Glomerular visceral epithelial cell (primary cell): ENCODE data around the gene ASPM.

Source experiments
- DNase-seq: peaks from one replicate; pipeline ENCODE4 v3.0.0-alpha.2; 2016; ENCODE audit errors: extremely low spot score

The ASPM gene

DNA sequence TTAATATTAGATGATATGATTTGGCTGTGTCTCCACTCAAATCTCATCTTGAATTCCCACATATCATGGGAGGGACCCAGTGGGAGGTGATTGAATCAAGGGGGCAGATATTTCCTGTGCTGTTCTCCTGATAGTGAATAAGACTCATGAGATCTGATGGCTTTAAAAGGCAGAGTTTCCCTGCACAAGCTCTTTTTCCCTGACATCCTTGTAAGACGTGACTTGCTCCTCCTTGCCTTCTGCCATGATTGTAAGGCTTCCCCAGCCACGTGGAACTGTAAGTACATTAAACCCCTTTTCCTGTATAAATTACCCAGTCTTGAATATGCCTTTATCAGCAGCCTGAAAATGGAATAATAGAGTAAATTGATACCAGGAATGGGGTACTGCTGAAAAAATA, 66.1 kb downstream of the ASPM start:
- no peak for DNase-seq

DNA sequence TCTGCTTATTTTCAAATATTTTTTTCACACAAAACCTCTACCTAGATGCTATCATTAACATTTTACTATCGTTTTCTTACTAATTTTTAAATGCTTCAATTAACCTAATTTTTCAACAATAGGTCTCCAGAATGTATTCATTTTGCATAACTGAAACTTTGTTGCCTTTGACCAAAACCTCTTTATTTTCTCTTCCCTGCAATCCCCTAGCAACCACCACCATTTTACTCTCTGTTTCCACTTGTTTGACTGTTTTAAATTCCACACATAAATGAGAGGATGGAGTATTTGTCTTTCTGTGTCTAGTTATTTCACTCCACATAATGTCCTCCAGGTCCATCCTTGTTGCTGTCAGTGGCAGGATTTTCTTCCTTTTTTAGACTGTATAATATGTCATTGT, 69.9 kb downstream of the ASPM start:
- DNase-seq: no peak

GRCh38 chr1:197073978-197074377, 72.5 kb downstream of the ASPM start:
- no peak for DNase-seq

DNA sequence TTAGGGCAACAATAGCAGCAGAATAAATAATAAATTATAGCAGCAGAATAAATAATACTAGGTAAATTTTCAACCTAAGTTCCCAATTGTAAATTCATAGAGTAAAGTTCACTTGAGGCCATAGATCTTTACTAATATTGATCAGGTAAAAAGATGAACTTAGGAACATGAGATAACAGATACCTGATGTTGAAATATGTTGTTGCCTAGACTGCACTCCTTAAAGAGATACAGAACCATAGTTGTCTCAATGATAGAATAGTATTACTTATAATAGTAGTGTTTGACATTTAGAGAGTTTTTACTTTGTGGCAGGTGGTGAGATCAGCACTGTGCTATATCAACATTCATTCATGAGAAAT, 79.0 kb downstream of the ASPM start:
- DNase-seq: no peak

DNA sequence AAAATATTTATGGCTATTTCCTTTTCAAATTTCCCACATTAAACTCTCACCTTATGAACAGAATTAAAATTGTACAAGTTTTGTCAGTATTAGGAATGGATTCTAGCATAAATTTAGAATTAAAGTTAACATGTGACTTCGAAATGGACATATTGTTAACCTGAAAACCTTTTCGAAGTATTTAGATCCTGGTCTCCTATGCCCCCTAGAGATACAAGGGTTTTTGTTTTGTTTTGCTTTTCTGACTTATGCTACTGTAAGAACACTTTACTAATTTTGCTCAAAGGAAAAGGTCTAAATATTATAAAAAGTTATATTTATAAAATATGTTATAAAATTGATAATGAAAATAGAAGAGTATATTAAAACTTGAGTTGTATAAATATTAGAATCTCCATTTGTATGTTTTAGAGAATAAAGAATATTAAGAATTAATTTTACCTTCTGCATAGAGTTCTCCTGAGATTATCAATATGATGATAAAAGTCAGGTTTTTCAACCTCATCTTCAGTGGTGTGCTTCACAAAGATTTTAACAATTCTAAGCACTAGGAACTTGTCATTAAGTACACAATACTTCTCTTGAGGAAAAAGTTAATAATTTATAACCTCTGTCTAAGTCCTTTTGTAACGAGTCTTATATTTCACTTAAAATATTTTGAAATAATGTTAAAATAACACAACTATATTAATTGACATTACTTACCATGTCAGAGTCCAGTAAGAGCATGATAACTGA, 79.6 kb downstream of the ASPM start, which contains the start of gene F13B:
TSS of gene F13B (minus strand) at position 542 of the 738 bp plus-strand sequence. CDS start at position 505, 37 bp downstream.
- DNase-seq: no peak

GRCh38 chr1:197066277-197066676, 80.2 kb downstream of the ASPM start:
- no peak for DNase-seq

DNA sequence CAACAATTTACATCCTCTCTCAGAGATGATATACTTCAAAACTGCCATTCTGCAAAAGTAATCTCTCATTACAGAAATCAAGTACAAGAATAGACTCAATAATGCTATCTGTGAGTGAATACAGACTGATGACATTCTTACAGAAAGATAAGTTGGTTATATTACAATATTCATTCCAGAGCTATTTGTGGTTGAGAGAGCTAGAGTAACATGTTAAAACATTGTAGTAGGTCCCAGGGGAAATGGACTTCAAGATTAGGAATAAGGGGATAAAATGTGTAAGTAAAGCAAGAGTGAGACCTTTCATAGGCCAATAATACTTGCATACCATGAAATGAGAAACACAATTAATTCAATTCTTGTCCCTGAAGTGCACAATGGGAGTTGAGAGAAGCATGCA, 80.9 kb downstream of the ASPM start:
- no peak for DNase-seq

DNA sequence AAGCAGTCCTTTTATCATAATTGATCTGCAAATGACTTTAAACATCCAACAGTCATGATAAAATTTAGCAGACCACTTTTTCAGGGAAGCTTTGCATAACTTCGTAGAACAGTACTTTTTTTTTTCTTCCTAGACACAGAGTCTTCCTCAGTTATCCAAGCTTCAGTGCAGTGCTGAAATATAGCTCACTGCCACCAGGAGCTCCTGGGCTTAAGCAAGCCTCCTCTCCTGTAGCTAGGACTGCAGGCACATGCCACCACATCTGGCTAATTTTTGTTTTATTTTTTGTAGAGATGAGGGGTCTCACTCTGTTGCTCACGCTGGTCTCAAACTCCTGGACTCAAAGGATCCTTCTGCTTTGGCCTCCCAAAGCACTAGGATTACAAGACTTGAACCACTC, 83.3 kb downstream of the ASPM start:
- DNase-seq: no peak

DNA sequence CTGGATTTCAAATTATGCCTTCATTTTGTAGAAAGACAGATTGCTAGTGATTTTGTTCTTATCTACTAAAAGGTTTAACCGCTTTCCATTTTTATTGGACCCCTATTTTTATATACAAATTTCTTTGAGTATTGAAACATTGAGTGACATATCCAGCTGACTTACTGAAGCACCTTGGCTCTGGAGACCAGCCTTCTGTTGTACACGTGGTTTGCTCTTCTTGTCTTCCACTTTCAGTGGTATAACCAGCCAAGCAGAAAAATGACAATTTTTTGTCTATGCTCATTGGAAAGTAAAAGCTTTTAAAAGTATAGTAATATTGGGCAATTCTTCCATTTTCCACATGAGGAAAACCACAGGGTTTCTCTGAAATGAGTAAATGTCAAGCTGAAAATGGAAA, 83.8 kb downstream of the ASPM start:
- no peak for DNase-seq

- no peak for DNase-seq
Measured at GRCh38 chr1:197049100-197049499, 97.4 kb downstream of the ASPM start.

GRCh38 chr1:197042676-197043341, 103.7 kb downstream of the ASPM start:
- no peak for DNase-seq

- no peak for DNase-seq
Measured at GRCh38 chr1:197041486-197042353, 104.7 kb downstream of the ASPM start.

DNA sequence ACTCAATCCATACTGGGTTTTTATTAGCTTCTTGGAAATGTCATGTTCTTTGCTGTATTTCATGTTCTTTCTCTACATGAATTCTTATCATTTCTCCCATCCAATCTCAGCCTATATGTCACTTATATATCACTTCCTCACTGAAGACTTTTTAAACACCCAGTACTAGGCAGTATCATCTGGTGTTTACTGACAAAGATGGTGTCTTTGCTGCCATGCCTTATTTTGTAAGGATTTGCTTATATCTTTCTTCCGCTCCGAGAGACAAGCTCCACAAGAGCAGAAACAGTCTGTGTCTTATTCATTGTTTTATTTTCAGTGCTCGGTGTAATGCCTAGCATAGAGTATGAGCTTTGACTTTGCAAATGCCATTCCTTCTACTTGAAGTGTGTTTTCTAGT, 109.6 kb downstream of the ASPM start:
- no peak for DNase-seq

- peak; percentile 33 for DNase-seq
Measured at GRCh38 chr1:197034631-197035339, 111.7 kb downstream of the ASPM start.
